ENCODE data around the gene CEMIP.

GRCh38 chr15:80747317-80748053 lies 31.7 kb upstream of the CEMIP start:
- TF ChIP-seq CTCF (IDR thresholded peaks at IDR 0.05): no peak
- TF ChIP-seq POLR2A (IDR thresholded peaks at IDR 0.05): no peak
